ENCODE measurements around the gene MRPL2. TPM values are rescaled to one million over a fixed set of nuclear protein-coding genes. Genes with fewer than 3 reads are reported as not detected.
A peak's percentile ranks its signal among the peaks of the same experiment; 100 is the strongest.

Gene MRPL2
- total RNA-seq = 45.0 TPM

DNA sequence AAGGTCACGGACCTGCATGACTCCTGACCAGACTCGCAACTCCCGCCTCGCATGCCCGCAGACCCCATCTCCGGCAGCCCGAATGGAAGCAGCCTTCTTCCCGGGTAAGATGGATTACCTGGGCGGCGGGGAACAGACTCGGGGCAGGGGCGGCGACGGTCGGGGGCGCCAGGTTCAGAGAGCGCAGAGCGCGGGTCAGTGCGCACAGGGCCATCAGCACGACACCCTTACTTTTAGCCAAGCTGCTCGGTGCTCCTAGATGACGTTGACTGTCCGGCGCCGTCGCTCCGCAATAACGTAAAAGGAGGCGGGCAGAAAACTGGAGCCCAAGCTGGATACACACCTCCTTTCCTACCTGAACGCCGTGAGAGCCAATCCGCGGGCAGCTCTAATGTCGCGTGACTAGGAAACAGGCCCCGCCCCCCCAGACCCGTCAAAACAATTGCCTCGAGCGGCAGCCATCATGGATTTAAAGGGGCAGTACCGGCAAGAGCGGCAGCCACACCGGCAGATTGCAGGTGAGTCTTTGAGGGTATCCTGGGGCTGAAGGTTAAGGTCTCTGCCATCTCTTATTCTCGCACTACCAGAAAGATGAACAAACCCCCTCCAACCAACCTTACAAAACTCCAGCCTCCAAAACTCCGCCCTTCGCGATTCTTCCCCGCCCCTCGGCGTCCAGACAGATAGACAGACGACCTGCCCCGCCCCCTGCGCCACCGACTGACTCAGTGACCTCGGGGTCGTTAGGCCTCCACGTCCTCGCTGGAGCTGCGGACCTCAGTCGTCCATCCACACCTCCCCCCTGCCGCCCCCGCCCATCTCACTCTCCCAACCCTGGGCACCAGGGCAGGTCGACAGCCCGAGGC is at the start of gene MRPL2, which contains the start of gene KLC4:
Gene MRPL2, minus strand, starts transcription at position 267 of the 866 bp plus-strand sequence. Its CDS starts 53 bp downstream, at position 214.
Gene KLC4, plus strand, starts transcription at position 464 of the 866 bp plus-strand sequence. CDS start 1,705 bp downstream, outside the sequence.
- peak; percentile 97 for ATAC-seq

GRCh38 chr6:43107344-43108062 is 48.3 kb upstream of the MRPL2 start:
- ATAC-seq = no peak

DNA sequence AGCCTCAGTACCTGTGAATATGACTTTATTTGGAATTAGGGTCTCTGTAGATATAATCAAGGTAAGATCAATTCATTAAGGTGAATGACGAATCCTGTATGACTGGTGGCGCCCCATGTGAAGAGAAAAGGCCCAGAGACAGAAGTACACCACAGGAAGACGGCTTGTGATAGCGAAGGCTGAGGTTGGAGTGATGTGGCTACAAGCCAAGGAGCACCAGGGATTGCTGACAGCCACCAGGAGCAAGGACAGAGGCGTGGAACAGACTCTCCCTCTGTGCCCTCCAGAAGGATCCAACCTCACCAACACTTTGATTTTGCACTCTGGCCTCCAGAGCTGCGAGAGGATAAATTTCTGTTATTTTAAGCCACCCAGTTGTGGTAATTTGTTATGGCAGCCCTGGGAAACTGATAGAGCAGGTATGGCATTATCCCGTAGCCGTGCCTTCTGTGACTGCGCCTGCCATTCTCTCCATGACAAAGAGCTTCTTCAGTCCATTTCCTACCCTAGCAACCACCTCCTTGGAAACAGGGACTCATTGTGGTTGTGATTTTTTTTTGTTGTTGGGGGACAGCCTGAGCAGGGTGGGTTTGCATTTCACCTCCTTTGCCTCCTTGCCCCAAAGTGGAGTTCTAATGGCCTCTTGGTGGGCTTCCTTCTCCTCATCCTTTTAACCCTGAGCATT is 46.4 kb upstream of the MRPL2 start:
- ATAC-seq = no peak

- peak; percentile 52 for ATAC-seq
Observed at GRCh38 chr6:43103253-43103876, 44.1 kb upstream of the MRPL2 start.

DNA sequence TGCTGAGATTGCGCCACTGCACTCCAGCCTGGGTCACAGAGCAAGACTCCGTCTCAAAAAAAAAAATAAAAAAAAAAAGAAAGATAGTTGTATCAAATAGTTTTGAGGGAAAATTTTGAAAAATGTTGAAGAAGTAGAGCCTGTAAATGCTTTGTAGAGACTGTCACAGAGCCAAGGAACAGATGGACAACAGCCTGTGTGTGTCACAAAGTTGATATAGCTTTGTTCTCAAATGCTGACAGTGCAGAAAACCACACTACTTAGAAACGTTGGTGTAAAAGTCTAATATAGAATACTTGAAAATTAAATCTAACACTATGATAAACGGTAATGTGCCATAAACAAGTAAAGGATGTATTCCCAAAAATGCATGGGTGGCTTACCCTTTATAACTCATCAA is 42.3 kb upstream of the MRPL2 start:
- no peak for ATAC-seq

DNA sequence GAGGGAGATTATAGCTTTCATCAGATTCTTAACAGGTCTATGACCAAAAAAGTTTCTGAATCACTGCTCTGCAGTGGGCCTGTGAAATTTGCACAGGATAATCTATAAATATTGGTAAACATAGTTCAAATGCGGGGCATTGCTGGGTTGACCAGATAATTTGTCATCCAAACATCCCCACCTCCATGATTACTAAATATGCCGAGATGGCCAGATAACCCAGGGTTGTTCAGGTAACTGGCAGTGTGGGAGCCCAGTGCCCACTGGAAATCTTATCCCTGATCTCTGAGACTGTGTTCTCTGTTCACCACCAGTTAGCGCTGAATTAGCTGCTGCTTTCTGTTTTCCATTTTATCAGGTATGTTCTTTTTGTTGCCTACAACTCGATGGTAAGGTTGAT is 38.3 kb upstream of the MRPL2 start:
- no peak for ATAC-seq

GRCh38 chr6:43097098-43097489 is 37.9 kb upstream of the MRPL2 start:
- no peak for ATAC-seq

DNA sequence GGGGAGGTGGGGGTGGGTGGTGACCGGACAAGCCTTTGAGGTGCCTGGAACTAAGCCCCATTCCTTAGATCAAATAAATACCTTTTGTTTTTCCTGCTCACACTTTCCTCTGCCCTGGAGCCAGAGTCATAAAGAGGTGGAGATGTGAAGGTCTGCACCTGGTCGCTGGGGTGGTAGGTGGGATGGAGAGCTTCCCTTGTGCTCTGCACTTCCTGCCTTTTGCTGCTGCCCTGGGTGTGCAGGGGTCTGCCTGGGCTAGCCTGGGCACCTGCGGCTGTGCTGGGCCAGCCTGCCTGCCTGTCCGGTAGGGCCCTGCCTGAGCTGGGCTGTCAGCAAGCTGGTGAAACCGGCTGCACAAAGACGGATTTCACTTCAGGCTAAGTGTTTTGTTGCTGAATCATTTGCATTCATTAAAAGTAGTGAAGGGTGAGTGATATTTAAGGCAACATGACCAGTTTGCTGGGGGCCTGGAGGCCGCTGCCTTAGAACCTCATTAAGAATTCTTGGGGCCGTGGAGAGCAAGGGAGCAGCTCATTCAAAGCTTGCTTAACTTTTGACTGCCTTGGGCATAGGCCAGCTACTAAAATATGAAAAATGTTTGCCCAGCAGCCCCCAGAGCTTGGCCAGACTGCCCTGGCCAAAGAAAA is 37.3 kb upstream of the MRPL2 start:
- peak; percentile 92 for ATAC-seq

- no peak for ATAC-seq
Observed at GRCh38 chr6:43095939-43096338, 36.7 kb upstream of the MRPL2 start.

- ATAC-seq = peak; percentile 56
Observed at GRCh38 chr6:43093436-43094289, 34.4 kb upstream of the MRPL2 start.

GRCh38 chr6:43092635-43093034 is 33.4 kb upstream of the MRPL2 start:
- no peak for ATAC-seq

DNA sequence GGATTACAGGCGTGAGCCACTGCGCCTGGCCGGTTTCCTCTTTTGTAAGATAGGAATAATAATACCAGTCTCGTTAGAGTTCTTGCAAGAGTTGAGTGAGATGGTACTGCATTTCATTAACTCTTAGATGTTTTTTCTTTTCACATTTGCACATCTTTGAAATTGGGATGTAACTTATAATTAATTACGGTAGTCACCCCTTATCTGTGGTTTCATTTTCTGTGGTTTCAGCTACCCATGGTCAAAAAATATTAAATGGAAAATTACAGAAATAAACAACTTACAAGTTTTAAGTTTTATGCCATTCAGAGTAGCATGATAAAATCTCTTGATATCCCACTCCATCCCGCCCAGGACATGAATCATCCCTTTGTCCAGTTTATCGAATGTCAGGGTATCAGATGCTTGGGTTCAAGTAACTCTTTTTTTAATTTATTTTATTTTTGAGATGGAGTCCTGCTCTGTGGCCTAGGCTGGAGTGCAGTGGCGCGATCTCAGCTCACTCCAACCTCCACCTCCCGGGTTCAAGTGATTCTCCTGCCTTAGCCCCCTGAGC is 32.3 kb upstream of the MRPL2 start:
- no peak for ATAC-seq

DNA sequence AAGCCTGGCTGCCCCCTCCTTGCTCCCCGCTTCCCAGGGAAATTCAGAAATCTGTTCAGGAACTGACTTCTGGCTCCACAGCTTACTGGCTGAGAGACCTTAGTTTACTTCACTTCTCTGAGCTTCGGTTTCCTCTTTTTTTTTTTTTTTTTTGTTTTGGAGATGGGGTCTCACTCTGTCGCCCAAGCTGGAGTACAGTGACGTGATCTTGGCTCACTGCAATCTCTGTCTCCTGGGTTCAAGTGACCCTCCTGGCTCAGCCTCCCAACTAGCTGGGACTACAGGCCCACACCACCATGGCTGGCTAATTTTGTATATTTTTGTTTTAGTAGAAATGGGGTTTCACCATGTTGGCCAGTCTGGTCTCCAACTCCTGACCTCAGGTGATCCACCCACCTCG is 31.8 kb upstream of the MRPL2 start:
- ATAC-seq = no peak

DNA sequence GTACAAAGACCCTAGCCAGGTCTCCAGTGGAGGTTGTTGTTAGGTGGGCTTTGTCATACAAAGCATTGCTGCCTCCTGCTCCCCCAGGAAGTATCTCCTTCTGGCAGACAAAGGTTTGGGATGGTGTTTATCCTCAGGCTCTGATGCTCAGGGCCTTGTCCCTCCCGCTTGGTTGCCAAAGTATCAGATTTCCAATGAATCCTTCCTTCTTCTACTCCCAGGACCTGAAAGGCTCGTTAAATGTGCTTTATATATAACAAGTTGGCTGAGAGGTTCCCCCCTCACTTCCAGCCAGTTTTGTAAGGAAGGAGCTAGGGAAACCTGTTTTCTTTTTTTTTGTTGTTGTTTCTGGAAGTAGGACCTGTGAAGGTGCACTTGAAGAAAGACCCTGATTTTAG is 31.3 kb upstream of the MRPL2 start:
- no peak for ATAC-seq

GRCh38 chr6:43089874-43090558 is 30.8 kb upstream of the MRPL2 start:
- peak; percentile 11 for ATAC-seq

DNA sequence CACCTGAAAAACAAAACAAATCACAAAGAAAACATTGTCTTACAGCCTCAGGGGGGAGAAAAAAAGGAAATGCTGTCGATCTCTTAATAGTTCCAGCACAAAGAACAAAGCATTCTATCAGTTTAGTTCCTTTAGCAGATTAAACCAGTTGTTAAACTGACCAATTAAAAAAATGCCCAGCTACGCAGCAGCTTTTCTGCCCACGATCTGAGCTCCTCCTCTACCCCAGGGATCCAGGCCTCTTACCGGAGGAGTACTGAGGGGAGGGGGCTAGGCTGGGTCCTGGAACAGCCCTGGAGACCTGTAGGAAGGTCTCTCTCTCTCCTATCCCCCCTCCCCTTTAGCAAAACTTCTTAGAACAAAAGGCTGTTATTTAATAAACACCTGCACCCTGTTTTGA is 30.2 kb upstream of the MRPL2 start:
- ATAC-seq = no peak

GRCh38 chr6:43088654-43089056 is 29.4 kb upstream of the MRPL2 start:
- peak; percentile 93 for ATAC-seq

DNA sequence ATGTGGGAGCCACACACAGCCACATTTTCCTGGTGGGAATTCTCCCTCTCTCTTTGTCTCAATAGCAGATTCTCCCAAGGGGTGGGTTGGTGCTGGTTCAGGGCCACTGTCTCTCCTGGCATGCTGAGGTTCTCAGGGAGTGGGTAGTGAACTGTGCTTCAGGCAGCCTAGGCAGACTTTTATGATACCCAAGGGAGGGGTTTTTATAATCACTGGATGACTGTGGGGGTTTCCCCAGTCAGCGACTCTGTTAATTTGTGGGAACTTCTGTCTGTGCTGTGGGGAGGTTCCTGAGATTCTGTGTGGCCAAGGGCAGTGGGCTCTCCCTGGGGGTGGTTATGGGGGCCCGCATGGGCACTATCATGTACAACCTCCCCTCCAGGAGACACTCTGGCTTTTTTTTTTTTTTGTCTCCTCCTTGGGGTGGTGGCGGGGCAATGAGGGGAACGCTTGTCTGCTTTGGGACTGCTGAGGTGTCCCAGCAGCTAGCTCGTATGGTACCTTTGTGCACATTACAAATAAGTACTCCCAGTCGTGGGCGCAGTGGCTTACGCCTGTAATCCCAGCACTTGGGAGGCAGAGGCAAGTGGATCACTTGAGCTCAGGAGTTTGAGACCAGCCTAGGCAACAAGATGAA is 26.9 kb upstream of the MRPL2 start:
- ATAC-seq = no peak

GRCh38 chr6:43082806-43083655 is 23.8 kb upstream of the MRPL2 start:
- no peak for ATAC-seq
